K562 (cell line): ENCODE results near the gene TRIM32. TPM values are rescaled to one million over a fixed set of nuclear protein-coding genes. Genes with fewer than 3 reads are reported as not detected.

ENCODE experiments used
- ARID3A ChIP-seq: IDR thresholded peaks from 2 replicates; pipeline ENCODE4 v1.6.1; 2012; ENCODE audit warnings: low read depth, low read length, improper control_type of control experiment, borderline replicate concordance
- CREB3L1 ChIP-seq: fragments of 450-650 bp; IDR thresholded peaks from 2 replicates; pipeline ENCODE4 v1.6.1; 2014; ENCODE audit warnings: low read depth, mild to moderate bottlenecking, moderate library complexity, borderline replicate concordance
- CTCF ChIP-seq, 3 experiments: IDR thresholded peaks in 2 of 3; conservative IDR thresholded peaks in 1 of 3; 2 replicates each; pipeline ENCODE4 v1.5.1; 2011 to 2012; ENCODE audit warnings: low read length in 3 of 3, mild to moderate bottlenecking in 3 of 3, control low read depth in 2 of 3, improper control_type of control experiment in 1 of 3, inconsistent platforms in 1 of 3, low read depth in 1 of 3, mixed read lengths in 1 of 3, moderate library complexity in 1 of 3; ENCODE audit not compliant: insufficient read depth in 2 of 3
- CUX1 ChIP-seq: fragments of 200-800 bp; sonication (Bioruptor generic); IDR thresholded peaks from 2 replicates; pipeline ENCODE4 v1.6.1; 2016; ENCODE audit warnings: missing genetic modification characterization, missing compliant biosample characterization
- FOXA1 ChIP-seq: fragments of 450-650 bp; IDR thresholded peaks from 2 replicates; pipeline ENCODE4 v1.6.1; 2016; ENCODE audit warnings: mild to moderate bottlenecking, borderline replicate concordance
- NELFE ChIP-seq: IDR thresholded peaks from 2 replicates; pipeline ENCODE4 v1.6.1; 2011; ENCODE audit warnings: mild to moderate bottlenecking; ENCODE audit not compliant: insufficient read depth, insufficient read length
- RBBP5 ChIP-seq: fragments of 200-600 bp; sonication (generic); IDR thresholded peaks from 2 replicates; pipeline ENCODE4 v1.6.1; 2012; ENCODE audit warnings: borderline replicate concordance, mild to moderate bottlenecking, low read length, control low read depth, inconsistent platforms; ENCODE audit not compliant: insufficient read depth, poor library complexity, severe bottlenecking
- SMC3 ChIP-seq: conservative IDR thresholded peaks from 2 replicates; pipeline ENCODE4 v1.6.1; 2011; ENCODE audit warnings: low read depth, low read length, improper control_type of control experiment; ENCODE audit not compliant: insufficient read depth
- ZBTB2 ChIP-seq: fragments of 450-650 bp; IDR thresholded peaks from 2 replicates; pipeline ENCODE4 v1.6.1; 2016; ENCODE audit warnings: antibody characterized with exemption
- ZNF217 ChIP-seq: sonication (generic); formaldehyde crosslinking; IDR thresholded peaks from 2 replicates; pipeline ENCODE4 v1.8.0; 2022; ENCODE audit warnings: mild to moderate bottlenecking, missing genetic modification reagents
- ZNF384 ChIP-seq: IDR thresholded peaks from 2 replicates; pipeline ENCODE4 v1.6.1; 2012; ENCODE audit warnings: low read depth, low read length, improper control_type of control experiment
- polyA plus RNA-seq, 8 experiments: library from polyadenylated mRNA; depleted of rRNA in 4 of 8; stranded (reverse) in 5 of 8; unstranded in 3 of 8; fragments of >200 nt; fragmentation: Nextera tagmentation in 2 of 8; fragmentation: Illumina TruSeq in 1 of 8; extraction: Ambion mirVana in 2 of 8; extraction: Trizol in 1 of 8; gene quantifications; 2 replicates each; pipeline versions ENCODE4 v1.2.1 to v1.2.3, GENCODE V29; 2011 to 2014; ENCODE audit warnings: inconsistent platforms in 1 of 8, missing spikeins in 1 of 8
- total RNA-seq, 7 experiments: library from RNA; depleted of rRNA in 6 of 7; stranded (reverse); fragments of >200 nt in 6 of 7; fragmentation: Illumina TruSeq in 2 of 7; extraction: Trizol in 2 of 7; gene quantifications; 2 replicates each; pipeline versions ENCODE4 v1.2.1 to v1.2.3, GENCODE V29; 2011 to 2021; ENCODE audit warnings: low replicate concordance in 1 of 7

Gene TRIM32
- total and polyA plus RNA-seq, 9 of the 15 experiments (the other 6 are each of a cell fraction or from before 2014, with no cell fraction given) = 3.5 to 9.4 (median 5.9) TPM

- TF ChIP-seq CREB3L1 (no peak), RBBP5 (no peak), FOXA1 (no peak), ZBTB2 (no peak), CTCF (IDR thresholded peaks at IDR 0.05 in 2 of 3, conservative IDR thresholded peaks at IDR 0.05 in 1 of 3; ENCODE audit: insufficient read depth in 2 of 3, low read depth in 1 of 3, low read length in 3 of 3) (peak; percentile 63 to 83 (median 70)), ARID3A (no peak), NELFE (no peak), ZNF384 (0 out of 2 replicates have a peak, but pooled peaks have one; percentile 34), CUX1 (no peak), ZNF217 (CRISPR knock-in tag) (no peak), SMC3 (peak; percentile 46; the same call in 1 of the 2 replicates)
Measured at GRCh38 chr9:116661037-116661954, 25.8 kb upstream of the TRIM32 start (continued).
